Retinal pigment epithelial cell (primary cell): Measurements from ENCODE around the gene POLR3H.

Experiments
- DNase-seq: peaks from one replicate; pipeline ENCODE4 v3.0.0-alpha.2; 2010; ENCODE audit warnings: low read depth
- H3K4me3 ChIP-seq: 2 replicates; pipeline ENCODE4 v1.5.1; 2011; ENCODE audit warnings: mild to moderate bottlenecking, low read length, control low read depth, moderate library complexity
- TF ChIP-seq, protein P1 (sequence below): conservative IDR thresholded peaks from 2 replicates; pipeline ENCODE4 v1.5.1; 2011; ENCODE audit warnings: low read depth, low read length, control low read depth, inconsistent platforms

The POLR3H gene

DNA sequence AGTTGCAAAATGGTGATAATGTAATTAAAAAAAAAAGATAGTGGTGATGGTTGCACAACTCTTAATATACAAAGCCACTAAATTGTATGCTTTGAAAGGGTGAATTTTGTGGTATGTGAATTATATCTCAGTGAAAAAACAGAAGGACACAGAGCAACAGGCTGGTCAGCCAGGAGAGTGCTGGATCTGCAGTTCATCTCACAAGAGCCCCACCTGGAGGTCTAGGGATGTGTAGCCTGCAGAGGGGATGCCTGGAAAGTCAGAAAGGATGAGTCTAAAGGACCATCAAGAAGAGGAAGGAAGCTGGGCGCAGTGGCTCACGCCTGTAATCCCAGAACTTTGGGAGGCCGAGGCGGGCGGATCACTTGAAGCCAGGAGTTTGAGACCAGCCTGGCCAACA, 9.0 kb downstream of the POLR3H start:
- no peak for DNase-seq
- TF ChIP-seq, protein P1, sequence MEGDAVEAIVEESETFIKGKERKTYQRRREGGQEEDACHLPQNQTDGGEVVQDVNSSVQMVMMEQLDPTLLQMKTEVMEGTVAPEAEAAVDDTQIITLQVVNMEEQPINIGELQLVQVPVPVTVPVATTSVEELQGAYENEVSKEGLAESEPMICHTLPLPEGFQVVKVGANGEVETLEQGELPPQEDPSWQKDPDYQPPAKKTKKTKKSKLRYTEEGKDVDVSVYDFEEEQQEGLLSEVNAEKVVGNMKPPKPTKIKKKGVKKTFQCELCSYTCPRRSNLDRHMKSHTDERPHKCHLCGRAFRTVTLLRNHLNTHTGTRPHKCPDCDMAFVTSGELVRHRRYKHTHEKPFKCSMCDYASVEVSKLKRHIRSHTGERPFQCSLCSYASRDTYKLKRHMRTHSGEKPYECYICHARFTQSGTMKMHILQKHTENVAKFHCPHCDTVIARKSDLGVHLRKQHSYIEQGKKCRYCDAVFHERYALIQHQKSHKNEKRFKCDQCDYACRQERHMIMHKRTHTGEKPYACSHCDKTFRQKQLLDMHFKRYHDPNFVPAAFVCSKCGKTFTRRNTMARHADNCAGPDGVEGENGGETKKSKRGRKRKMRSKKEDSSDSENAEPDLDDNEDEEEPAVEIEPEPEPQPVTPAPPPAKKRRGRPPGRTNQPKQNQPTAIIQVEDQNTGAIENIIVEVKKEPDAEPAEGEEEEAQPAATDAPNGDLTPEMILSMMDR = peak; percentile 50
- H3K4me3 ChIP-seq = no peak overlapping the region

DNA sequence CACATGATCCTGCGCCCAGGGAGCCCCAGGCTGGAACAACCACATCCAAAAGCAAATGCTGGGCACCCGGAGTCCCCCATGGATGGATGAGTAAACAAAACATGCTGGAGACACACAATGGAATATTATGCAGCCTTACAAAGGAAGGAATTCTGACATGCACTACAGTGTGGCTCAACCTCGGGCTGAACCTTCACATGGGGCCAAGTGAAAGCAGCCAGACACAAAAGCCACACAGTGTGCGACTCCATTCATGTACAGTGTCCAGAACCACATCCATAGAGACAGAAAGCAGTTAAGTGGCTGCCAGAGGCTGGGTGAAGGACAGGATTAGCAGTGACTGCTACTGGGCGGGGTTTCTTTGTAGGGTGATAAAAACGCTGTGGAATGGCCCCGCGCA, 10.1 kb downstream of the POLR3H start:
- TF ChIP-seq, protein P1 = no peak
- DNase-seq = no peak
- H3K4me3 ChIP-seq = no peak overlapping the region

DNA sequence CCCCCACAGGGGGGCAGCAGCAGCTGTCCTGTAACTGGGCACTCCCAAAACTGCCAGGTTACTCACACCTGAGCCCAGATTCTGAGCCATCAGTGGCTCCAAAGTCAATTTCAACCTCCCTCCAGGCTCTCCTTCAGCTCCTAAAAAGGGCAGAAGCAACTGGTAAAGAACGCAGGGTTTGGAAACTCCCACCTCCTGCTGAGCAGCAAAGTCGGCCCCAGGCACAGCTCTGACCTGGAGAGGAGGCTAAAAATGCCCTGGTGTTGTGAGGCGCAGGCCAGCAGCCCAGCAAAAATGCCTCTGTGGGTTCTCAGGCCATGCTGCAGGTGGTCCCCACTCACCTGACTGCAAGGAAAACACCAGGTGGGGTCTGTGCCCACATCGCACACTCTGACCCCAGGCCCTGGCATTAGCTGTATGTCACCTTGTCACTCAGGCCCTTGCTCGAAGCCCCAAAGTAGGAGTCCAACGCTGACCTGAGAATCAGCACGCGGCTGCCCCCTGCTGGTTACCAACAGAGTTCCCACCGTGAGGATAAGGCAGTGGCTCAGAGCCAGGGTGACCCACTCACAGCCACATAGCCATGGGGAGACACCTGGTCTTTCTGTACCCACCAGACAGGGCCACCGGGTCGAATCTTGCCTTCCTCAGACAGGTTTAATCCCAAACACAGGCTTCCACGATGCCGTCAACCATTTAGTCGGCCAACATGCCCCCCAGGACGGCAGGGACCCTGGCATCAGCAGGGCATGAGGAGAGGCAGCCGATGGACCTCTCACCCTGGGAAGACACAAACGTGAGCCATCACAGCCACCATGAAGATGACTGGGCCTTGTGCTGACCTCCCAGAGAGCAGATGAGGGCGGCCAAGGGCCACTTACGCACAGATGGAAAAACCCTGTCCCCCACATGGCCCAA, 11.1 kb downstream of the POLR3H start:
- DNase-seq = no peak
- H3K4me3 ChIP-seq = no peak overlapping the region
- TF ChIP-seq, protein P1 = peak; percentile 89

DNA sequence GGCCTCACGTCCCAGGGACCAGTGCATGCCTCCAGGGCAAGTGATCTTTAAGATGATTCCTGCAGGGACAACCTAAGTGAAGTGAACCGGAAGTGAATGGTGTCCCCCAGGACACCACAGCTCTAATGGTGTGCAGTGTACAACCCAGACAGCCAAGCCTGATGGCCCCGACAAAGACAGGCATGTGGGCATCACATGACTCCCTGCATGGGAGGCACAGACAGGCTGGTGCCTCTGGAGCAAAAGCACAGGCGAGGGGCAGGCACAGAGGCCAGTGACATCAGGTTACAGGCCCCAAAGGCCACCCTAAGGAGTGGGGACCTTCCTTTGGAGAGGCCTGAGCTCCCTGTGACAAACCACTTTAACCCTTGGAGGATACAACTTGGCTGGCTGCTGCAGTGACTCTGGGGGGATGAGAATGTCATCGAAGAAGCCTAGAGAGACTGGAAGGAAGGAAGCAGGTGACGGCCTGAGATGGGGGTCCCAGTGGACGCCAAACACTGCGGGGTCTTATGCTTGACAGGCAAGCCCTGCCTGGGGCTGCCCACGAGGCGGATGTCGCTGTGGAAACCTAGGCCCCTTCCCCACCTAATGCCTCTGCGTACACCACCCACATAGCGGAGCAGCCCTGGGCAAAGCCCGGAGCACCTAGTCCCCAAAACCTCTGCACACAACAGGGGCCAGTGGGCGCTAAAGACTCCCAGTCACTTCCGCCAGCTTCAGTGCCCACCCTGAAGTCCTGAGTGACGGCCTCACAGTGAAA, 12.4 kb downstream of the POLR3H start:
- DNase-seq = no peak
- H3K4me3 ChIP-seq = no peak overlapping the region
- TF ChIP-seq, protein P1 = no peak

DNA sequence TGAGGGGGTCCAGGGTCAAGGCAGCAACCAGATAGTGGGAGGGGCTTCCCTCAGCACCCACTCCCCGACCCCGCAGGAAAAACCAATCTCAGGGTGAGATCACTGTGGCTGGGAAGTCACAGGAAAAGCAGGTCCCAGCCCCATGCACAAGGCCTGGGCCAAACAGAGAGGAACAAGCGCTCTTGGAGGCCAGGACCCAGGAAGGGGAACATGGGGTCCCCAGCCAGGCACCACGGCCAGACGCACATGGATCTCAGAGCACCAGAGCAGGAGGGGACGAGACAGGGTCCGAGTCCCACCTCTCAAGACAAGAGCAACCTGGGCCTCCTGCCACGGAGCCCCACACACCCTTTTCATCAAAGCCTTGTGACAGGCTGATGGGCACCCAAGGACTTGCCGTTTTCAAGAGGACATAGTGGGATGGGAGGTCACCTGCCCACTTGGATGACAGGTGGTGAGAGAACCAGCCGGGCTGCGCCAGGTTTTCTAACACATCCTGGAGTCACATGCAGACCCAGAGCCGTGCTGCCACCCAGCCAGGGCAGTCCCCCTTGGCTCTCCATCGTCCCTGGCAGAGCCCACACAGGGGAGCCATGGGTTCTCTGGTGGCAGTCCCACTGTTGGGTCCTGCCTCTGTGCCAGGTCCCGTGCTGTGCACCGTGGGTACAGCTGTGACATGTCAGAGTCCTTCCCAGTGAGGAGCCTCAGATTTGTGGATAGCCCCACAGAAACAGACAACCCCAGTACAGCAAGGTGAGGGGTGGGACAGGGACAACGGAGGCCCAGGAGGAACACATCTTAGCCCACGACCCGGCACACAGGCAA, 13.2 kb downstream of the POLR3H start:
- TF ChIP-seq, protein P1 = no peak
- DNase-seq = no peak
- H3K4me3 ChIP-seq = no peak overlapping the region

DNA sequence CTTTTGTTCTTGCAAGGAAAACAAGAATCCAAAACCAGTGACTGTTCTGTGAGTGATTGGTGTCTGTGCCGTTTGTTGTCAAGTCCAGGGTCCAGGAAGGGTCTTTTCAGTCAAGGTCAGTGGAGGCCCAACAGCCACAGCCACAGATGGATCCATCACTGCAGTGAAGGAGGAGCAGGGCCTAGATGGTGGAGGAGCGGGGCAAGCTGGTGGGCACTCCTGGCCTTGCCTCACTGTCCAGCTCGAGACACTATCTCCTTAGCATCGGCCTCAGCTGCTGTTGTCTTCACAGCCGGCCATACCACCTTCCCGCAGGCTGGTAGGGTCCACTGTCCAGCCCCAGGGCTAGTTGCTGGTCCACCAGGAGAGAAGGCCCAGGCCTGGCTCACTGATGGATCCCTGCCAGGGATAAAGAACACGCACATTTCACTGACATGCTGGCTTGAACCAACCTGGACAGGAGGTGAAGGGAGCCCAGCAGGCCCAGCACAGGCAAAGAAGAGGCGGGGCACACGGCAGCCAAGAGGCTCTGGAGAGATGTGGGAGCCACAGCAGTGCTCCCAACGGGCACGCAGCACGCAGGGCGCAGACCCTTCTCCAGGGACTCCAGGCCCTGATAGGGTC, 15.2 kb downstream of the POLR3H start:
- no peak for DNase-seq
- TF ChIP-seq, protein P1 = no peak
- H3K4me3 ChIP-seq = no peak overlapping the region
